NCI-H2029 (cell line): ENCODE data around the gene MYLK4.

Experiments used
- DNase-seq: peaks from one replicate; lab custom pipeline; 2025; lab: John Stamatoyannopoulos, UW

Gene MYLK4

GRCh38 chr6:2755456-2755855 is 4.7 kb upstream of the MYLK4 start:
- DNase-seq = no peak

GRCh38 chr6:2754911-2755310 is 4.2 kb upstream of the MYLK4 start:
- DNase-seq = no peak

- no peak for DNase-seq
These were observed 3.7 kb upstream of the MYLK4 start for GRCh38 chr6:2754393-2754792.

DNA sequence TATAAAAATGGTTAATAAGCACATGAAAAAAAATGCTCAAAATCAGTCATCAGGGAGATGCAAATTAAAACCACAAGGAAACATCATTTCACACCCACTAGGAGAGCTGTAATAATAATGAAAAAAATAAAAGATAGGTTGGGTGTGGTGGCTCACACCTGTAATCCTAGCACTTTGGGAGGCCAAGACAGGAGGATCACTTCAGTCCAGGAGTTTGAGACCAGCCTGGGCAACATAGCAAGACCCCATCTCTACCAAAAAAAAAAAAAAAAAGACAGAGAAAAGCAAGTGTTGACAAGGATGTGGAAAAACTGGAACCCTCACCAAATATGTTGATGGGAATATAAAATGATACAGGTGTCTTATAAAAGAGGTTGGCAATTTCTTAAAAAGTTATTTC is 3.0 kb upstream of the MYLK4 start:
- no peak for DNase-seq

DNA sequence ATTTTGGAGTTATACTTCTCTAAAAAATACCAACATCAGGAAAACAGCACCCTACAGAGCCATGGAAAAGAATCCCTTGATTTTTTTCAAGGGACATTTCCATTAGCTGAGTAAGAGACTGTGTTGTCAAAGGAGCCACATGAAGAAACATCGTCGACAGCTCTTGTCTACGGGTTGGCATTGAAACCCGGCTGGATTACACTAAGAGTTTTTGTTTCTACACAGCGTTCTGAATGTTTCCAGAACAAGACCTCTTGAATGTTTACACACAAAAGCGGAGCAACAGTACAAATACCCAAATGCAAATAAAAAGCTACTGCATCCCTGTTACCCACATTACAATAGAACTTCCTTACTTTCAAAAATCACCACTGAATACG is 2.4 kb upstream of the MYLK4 start:
- peak; percentile 16 for DNase-seq

DNA sequence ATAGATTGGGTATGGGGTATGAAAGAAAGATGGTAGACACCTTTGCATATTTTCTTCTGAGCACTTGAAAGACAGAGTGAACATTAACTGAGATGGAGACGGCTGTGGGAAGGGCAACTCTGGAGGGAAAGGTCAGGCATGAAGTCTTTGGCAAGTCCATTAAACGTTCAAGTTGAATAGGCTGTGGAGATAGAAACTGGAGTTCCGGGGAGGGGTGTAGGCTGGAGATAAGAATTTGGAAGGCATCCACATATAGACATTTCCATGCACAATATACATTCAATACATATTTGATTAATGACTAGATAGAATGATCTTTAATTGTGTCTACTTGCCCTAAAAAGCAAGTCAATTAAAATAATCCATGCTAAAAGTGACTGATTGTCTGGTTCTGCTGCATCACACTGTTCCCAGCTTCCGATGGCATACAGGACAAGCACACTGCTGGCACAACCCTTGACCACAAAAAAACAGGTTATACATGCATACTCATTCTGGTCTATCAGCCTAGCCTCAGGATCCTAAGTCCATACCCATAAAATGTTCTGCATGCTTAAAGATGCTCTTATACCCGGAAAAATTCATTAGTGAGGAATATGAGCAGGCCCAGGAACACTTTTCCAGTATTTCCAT is 1.9 kb upstream of the MYLK4 start:
- no peak for DNase-seq

- no peak for DNase-seq
These were observed 1.1 kb upstream of the MYLK4 start for GRCh38 chr6:2751871-2752270.

DNA sequence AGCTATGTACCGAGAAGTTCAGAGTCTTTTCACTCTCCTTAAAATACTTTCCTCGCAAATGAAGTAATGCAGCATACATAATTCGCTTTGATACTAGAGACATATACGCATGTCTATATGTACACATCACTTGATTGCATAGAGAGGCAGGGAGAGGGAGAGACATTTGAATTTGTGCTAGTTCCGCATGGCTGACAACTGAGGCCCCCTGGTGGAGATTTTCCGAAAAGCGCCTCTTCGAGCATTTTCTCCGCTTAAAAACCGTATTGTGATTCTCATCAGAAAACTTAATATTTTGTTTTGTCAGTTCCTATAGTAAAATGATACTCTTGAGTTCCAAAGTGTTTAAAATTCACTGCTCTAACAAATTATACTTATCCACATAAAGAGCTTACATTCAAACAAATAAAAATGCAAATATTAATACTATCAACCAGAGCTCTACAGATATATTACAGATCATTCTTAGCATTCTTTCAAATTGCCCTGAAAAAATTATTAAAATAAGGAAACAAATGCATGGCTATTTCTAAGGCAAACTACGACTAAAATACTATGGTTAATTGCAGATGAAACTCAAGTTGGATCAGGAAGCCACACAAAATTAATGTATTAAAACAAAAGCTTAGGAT is 637 bp downstream of the MYLK4 start:
- DNase-seq = peak; percentile 44

GRCh38 chr6:2748183-2748582 is 2.5 kb downstream of the MYLK4 start:
- DNase-seq = no peak

GRCh38 chr6:2746557-2747061 is 4.1 kb downstream of the MYLK4 start:
- DNase-seq = no peak

GRCh38 chr6:2745246-2745645 is 5.5 kb downstream of the MYLK4 start:
- no peak for DNase-seq

GRCh38 chr6:2744778-2745177 is 5.9 kb downstream of the MYLK4 start:
- no peak for DNase-seq

GRCh38 chr6:2744209-2744771 is 6.4 kb downstream of the MYLK4 start:
- DNase-seq = peak; percentile 75

- DNase-seq = no peak
These were observed 7.2 kb downstream of the MYLK4 start for GRCh38 chr6:2743280-2744208.

GRCh38 chr6:2741756-2742155 is 9.0 kb downstream of the MYLK4 start:
- DNase-seq = no peak

DNA sequence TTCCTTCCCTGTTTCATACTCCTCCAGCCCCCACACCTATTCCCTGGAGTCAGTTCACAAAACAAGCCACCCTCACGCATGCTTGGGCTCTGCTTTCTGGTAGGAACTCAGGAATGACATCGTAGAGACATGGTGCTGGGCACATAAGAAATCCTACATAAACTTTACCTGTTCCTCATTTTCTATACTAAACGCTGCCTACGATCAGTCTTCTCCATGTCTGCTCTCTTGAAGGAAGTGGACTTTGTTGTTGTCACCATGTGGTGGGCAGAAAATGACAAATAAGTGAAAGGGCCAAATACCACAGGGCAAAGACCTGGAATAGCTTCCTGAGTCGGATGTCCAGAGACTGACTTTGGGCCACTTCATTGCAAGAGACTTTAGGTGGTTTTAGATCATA is 10.1 kb downstream of the MYLK4 start:
- no peak for DNase-seq

DNA sequence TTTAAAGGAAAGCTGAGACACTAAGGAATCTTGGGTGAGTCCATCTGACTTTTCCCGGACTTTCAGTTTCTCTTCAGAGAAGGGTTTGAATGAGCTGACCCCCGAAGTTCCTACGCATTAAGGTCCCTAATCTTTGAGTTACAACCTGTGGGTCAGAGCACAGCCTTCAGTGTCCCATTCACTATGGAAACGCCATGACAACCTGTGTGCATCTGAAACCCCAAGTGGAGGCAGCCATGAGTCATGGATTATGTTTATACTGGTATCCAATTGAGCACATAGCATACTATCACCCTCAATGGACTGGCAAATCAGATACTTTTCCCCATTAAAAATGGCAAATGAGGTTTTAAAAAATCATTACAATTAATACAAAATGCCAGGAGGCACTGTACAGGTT is 11.4 kb downstream of the MYLK4 start:
- no peak for DNase-seq

GRCh38 chr6:2738373-2738979 is 12.2 kb downstream of the MYLK4 start:
- peak; percentile 22 for DNase-seq

DNA sequence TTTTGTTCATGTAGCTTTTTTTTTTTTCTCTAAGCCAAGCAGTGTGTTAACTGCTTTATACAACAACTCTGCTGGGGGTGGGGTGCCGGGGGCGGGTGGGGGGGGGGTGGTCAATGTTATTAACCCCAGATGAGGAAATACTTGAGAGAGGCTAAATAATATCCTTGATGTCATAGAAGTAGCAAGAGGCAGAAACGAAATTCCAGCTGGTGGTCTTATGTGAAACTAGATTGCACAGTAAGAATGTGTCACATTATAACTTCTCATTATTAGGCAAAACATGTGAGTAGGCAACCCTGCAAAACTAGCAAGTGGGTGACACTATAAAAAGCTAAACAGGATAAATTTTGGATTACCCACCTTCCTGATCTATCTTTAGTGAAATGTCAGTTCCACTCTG is 12.8 kb downstream of the MYLK4 start:
- DNase-seq = no peak

GRCh38 chr6:2734488-2735166 is 16.1 kb downstream of the MYLK4 start:
- no peak for DNase-seq

- DNase-seq = no peak
These were observed 16.8 kb downstream of the MYLK4 start for GRCh38 chr6:2733736-2734480.
